Thyroid gland (tissue), 4 donors: ENCODE results near the gene PIK3CG.

Experiments
- POLR2A ChIP-seq, 2 donors: fragments of 450-650 bp; IDR thresholded peaks; one replicate each; pipeline ENCODE4 v1.6.1; 2017; ENCODE audit warnings: antibody characterized with exemption in 2 of 2, mild to moderate bottlenecking in 2 of 2, moderate library complexity in 1 of 2
- TF ChIP-seq, protein P1 (sequence below), 6 experiments: fragments of 200-600 bp in 3 of 6; fragments of 450-650 bp in 3 of 6; sonication (generic) in 3 of 6; IDR thresholded peaks; one replicate each; pipeline ENCODE4 v1.5.1; 2016 to 2019; ENCODE audit warnings: antibody characterized with exemption in 6 of 6, mild to moderate bottlenecking in 2 of 6, inconsistent platforms in 1 of 6, moderate library complexity in 1 of 6

DNA sequence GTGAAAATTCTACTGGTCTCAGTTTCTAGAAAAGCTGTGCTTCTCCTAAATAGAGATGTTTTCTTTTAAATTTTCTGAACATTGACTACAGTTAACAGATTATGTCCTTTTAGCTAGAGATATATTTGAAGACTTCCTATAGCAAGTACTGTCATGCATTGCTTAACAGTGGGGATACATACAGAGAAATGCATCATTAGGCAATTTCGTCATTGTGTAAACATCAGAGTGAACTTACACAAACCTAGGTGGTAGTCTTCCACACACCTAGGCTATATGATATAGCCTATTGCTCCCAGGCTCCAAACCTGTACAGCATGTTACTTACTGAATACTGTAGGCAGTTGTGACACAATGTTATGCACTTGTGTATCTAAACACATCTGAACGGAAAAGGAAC lies 28.5 kb downstream of the PIK3CG start:
- TF ChIP-seq, protein P1, sequence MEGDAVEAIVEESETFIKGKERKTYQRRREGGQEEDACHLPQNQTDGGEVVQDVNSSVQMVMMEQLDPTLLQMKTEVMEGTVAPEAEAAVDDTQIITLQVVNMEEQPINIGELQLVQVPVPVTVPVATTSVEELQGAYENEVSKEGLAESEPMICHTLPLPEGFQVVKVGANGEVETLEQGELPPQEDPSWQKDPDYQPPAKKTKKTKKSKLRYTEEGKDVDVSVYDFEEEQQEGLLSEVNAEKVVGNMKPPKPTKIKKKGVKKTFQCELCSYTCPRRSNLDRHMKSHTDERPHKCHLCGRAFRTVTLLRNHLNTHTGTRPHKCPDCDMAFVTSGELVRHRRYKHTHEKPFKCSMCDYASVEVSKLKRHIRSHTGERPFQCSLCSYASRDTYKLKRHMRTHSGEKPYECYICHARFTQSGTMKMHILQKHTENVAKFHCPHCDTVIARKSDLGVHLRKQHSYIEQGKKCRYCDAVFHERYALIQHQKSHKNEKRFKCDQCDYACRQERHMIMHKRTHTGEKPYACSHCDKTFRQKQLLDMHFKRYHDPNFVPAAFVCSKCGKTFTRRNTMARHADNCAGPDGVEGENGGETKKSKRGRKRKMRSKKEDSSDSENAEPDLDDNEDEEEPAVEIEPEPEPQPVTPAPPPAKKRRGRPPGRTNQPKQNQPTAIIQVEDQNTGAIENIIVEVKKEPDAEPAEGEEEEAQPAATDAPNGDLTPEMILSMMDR (IDR thresholded peaks at IDR 0.05): no peak
- no peak for TF ChIP-seq POLR2A (IDR thresholded peaks at IDR 0.05)
